ENCODE measurements around the gene PPM1H.

PPM1H gene

DNA sequence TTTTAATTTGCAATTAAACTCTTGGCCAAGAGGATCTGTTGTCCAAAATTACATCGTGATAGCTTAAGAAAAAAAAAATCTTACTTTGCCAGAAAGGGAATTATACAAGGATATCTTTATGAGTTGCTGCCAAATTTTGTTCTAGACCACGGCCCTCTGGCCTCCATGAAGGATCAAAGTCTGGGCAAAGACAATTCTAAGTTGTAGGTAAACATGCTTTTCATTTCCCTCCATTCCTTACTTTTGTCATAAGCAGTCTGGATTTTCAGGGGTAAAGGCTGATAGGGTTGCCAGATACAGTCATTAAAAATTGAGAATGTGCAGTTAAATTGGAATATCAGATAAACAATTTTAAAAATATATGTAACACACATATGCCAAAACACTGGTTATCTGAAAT lies 333.2 kb downstream of the PPM1H start:
- Histone ChIP-seq H3K9me3 (ENCODE audit: insufficient read depth, low read depth, low read length) (no peaks in the 10 kb centered on the region), H3K4me1 (ENCODE audit: insufficient read depth, low read length, poor library complexity, severe bottlenecking) (peaks cover 48% of the 10 kb centered on the region), H3K4me3 (ENCODE audit: low read length, poor library complexity, severe bottlenecking) (peak overlapping the region; percentile 90), H3K79me2 (ENCODE audit: insufficient read depth, low read length) (peaks cover 33% of the 10 kb centered on the region), H2AFZ (ENCODE audit: low read length) (peak overlapping the region; percentile 85), H3F3A (ENCODE audit: low read depth) (peaks cover 3% of the 10 kb centered on the region; the same call in 1 of the 2 replicates), H3K9me2 (replicated peaks; ENCODE audit: low read depth, low read length) (no peaks in the 10 kb centered on the region), H3K4me2 (ENCODE audit: low read depth, low read length, poor library complexity, severe bottlenecking) (peak overlapping the region; percentile 90), H3K9ac (ENCODE audit: low read depth, low read length, poor library complexity, severe bottlenecking) (peak overlapping the region; percentile 97), H3K27me3 (ENCODE audit: insufficient read depth, low read length, poor library complexity, severe bottlenecking) (no peaks in the 10 kb centered on the region), H4K20me1 (ENCODE audit: insufficient read depth, low read length, poor library complexity, severe bottlenecking) (peaks cover 31% of the 10 kb centered on the region), H3K36me3 (ENCODE audit: insufficient read depth, low read length) (no peaks in the 10 kb centered on the region)
- TF ChIP-seq EZH2phosphoT487 (IDR thresholded peaks at IDR 0.05; ENCODE audit: borderline replicate concordance), result no peak
- TF ChIP-seq, protein P1, sequence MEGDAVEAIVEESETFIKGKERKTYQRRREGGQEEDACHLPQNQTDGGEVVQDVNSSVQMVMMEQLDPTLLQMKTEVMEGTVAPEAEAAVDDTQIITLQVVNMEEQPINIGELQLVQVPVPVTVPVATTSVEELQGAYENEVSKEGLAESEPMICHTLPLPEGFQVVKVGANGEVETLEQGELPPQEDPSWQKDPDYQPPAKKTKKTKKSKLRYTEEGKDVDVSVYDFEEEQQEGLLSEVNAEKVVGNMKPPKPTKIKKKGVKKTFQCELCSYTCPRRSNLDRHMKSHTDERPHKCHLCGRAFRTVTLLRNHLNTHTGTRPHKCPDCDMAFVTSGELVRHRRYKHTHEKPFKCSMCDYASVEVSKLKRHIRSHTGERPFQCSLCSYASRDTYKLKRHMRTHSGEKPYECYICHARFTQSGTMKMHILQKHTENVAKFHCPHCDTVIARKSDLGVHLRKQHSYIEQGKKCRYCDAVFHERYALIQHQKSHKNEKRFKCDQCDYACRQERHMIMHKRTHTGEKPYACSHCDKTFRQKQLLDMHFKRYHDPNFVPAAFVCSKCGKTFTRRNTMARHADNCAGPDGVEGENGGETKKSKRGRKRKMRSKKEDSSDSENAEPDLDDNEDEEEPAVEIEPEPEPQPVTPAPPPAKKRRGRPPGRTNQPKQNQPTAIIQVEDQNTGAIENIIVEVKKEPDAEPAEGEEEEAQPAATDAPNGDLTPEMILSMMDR (conservative IDR thresholded peaks at IDR 0.05; ENCODE audit: low read length), result no peak

DNA sequence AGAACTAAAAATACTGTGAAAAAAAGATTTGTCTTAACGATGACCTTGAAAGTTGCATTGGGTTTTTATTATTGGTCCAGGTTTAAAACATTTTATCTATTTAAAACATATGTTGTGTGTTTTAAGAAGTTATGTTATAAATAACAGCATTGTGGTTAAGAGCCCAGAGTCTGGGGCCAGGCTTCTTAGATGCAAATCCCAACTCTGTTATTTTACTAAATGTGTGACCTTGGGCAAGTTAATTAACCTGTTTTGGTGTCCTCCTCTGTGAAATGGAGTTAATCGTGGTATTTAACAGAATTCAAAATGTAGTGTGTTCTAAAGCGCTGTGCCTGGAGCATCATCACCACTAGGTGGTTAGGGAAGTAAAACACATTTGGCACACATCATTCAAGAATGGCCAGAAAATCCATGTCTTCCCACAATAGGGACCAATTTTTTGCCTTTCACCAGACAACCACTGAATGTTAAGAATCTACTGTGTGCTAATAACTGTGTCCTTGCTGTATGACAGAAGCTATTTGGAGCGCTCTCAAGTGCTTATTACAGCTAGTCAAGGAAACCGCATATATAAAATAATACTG lies 335.0 kb downstream of the PPM1H start:
- H3F3A ChIP-seq (ENCODE audit: low read depth), result peaks cover 3% of the 10 kb centered on the region; the same call in 1 of the 2 replicates
- H3K9ac ChIP-seq (ENCODE audit: low read depth, low read length, poor library complexity, severe bottlenecking), result no peak overlapping the region
- no peaks in the 10 kb centered on the region for H3K27me3 ChIP-seq (ENCODE audit: insufficient read depth, low read length, poor library complexity, severe bottlenecking)
- TF ChIP-seq EZH2phosphoT487 (IDR thresholded peaks at IDR 0.05; ENCODE audit: borderline replicate concordance), result no peak
- TF ChIP-seq, protein P1 (conservative IDR thresholded peaks at IDR 0.05; ENCODE audit: low read length), result peak; percentile 56
- no peak overlapping the region for H3K4me3 ChIP-seq (ENCODE audit: low read length, poor library complexity, severe bottlenecking)
- no peak overlapping the region for H3K4me2 ChIP-seq (ENCODE audit: low read depth, low read length, poor library complexity, severe bottlenecking)
- H2AFZ ChIP-seq (ENCODE audit: low read length), result no peak overlapping the region
- H4K20me1 ChIP-seq (ENCODE audit: insufficient read depth, low read length, poor library complexity, severe bottlenecking), result peaks cover 13% of the 10 kb centered on the region
- H3K9me3 ChIP-seq (ENCODE audit: insufficient read depth, low read depth, low read length), result no peaks in the 10 kb centered on the region
- H3K79me2 ChIP-seq (ENCODE audit: insufficient read depth, low read length), result peaks cover 15% of the 10 kb centered on the region
- peaks cover 43% of the 10 kb centered on the region for H3K4me1 ChIP-seq (ENCODE audit: insufficient read depth, low read length, poor library complexity, severe bottlenecking)
- no peaks in the 10 kb centered on the region for H3K36me3 ChIP-seq (ENCODE audit: insufficient read depth, low read length)
- no peaks in the 10 kb centered on the region for H3K9me2 ChIP-seq (replicated peaks; ENCODE audit: low read depth, low read length)

DNA sequence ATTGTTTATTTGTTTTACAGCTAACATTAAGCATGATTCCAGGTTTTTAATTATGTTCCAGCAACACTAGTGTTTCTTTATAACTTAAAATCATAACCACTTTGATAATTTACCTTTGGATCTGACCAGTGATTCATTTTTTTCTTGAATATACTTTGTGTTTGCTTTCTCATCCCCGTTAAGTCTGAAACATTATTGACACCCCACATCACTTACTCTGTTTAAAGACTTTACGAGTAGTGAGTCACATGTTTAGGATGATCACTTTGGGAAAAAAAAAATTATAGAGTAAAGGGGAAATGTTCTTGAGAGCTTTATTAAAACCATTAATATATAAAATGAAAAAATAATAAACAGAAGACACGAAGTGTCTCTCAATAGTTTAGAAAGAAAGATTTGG lies 336.1 kb downstream of the PPM1H start:
- Histone ChIP-seq H3K4me2 (ENCODE audit: low read depth, low read length, poor library complexity, severe bottlenecking) (no peak overlapping the region), H3K9me2 (replicated peaks; ENCODE audit: low read depth, low read length) (no peaks in the 10 kb centered on the region), H4K20me1 (ENCODE audit: insufficient read depth, low read length, poor library complexity, severe bottlenecking) (peaks cover 3% of the 10 kb centered on the region), H3K9me3 (ENCODE audit: insufficient read depth, low read depth, low read length) (no peaks in the 10 kb centered on the region), H3K27me3 (ENCODE audit: insufficient read depth, low read length, poor library complexity, severe bottlenecking) (no peaks in the 10 kb centered on the region), H3F3A (ENCODE audit: low read depth) (peaks cover 3% of the 10 kb centered on the region; the same call in 1 of the 2 replicates), H3K4me1 (ENCODE audit: insufficient read depth, low read length, poor library complexity, severe bottlenecking) (peaks cover 38% of the 10 kb centered on the region), H3K9ac (ENCODE audit: low read depth, low read length, poor library complexity, severe bottlenecking) (no peak overlapping the region), H2AFZ (ENCODE audit: low read length) (no peak overlapping the region), H3K4me3 (ENCODE audit: low read length, poor library complexity, severe bottlenecking) (no peak overlapping the region), H3K36me3 (ENCODE audit: insufficient read depth, low read length) (no peaks in the 10 kb centered on the region), H3K79me2 (ENCODE audit: insufficient read depth, low read length) (peaks cover 4% of the 10 kb centered on the region)
- TF ChIP-seq EZH2phosphoT487 (IDR thresholded peaks at IDR 0.05; ENCODE audit: borderline replicate concordance), result no peak
- TF ChIP-seq, protein P1 (conservative IDR thresholded peaks at IDR 0.05; ENCODE audit: low read length), result no peak

All from Loucy (cell line).